CMK (cell line): Measurements from ENCODE around the gene PPM1B.
"Not testable (repeated sequence)": the region's sequence is repeated elsewhere in the genome, so short reads cannot be mapped to it uniquely, and the experiment has no call there.

Experiments used
- DNase-seq: peaks from one replicate; pipeline ENCODE4 v3.0.0-alpha.2; 2010; ENCODE audit warnings: low read depth

The PPM1B gene

DNA sequence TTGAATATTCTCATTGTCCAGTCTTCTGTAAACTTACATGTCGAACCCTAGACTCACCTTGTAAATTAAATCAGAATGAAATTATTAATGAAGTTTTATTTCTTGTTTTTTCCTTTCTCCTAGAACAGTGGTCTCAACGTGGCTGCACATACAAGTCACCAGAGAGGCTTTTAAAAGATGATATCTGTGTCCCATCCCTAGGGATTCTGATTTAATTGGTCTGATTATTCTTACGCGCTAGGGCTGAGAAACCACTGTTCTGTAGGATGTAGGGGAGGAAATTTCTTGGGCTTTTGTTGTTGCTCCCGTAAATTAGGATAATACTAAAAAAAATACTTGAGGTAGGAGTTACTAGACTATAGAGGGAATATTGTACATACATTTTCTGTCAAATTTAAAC, 32.1 kb downstream of the PPM1B start:
- DNase-seq = no peak

DNA sequence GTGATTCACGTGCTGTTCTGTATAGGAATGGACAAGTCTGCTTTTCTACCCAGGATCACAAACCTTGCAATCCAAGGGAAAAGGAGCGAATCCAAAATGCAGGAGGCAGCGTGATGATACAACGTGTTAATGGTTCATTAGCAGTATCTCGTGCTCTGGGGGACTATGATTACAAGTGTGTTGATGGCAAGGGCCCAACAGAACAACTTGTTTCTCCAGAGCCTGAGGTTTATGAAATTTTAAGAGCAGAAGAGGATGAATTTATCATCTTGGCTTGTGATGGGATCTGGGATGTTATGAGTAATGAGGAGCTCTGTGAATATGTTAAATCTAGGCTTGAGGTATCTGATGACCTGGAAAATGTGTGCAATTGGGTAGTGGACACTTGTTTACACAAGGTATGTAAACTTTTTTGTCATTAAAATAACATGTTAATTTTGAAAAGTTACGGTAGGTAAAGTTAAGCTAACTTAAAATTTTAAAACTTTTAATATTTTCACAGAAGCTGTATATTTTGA, 33.0 kb downstream of the PPM1B start:
- no peak for DNase-seq

GRCh38 chr2:44203542-44203941, 34.9 kb downstream of the PPM1B start:
- no peak for DNase-seq

GRCh38 chr2:44205169-44205568, 36.5 kb downstream of the PPM1B start:
- DNase-seq = no peak

- DNase-seq = no peak
These were observed 38.4 kb downstream of the PPM1B start for GRCh38 chr2:44207102-44207501.

DNA sequence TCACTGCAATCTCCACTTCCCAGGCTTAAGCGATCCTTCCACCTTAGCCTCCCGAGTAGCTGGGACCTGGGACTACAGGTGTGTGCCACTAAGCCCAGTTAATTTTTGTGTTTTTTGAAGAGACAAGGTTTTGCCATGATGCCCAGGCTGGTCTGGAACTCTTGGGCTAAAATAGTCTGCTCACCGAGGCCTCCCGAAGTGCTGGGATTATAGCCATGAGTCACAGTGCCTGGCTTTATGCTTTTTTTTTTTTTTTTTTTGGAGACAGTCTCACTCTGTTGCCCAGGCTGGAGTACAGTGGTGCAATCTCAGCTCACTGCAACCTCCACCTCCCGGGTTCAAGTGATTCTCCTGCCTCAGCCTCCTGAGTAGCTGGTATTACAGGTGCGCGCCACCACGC, 39.0 kb downstream of the PPM1B start:
- not testable (repeated sequence) for DNase-seq

GRCh38 chr2:44210362-44210761, 41.7 kb downstream of the PPM1B start:
- no peak for DNase-seq

DNA sequence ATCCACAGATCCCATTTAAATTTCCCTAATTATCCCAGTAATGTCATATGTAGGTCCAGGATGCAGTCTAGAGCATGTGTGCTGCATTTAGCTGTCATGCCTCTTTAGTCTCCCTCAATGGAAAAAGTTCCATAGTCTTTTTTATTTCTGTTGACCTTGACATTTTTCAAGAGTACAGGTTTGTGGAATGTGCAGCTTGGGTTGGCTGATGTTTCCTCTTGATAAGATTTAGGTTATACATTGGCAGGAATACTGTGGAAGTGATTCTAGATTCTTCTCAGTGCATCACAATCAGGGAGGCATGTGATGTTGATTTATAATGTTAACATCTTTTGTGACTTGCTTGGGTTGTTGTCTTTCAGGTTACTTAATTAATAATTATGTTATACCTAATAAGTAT, 42.5 kb downstream of the PPM1B start:
- DNase-seq = no peak

GRCh38 chr2:44212302-44212701, 43.6 kb downstream of the PPM1B start:
- no peak for DNase-seq

DNA sequence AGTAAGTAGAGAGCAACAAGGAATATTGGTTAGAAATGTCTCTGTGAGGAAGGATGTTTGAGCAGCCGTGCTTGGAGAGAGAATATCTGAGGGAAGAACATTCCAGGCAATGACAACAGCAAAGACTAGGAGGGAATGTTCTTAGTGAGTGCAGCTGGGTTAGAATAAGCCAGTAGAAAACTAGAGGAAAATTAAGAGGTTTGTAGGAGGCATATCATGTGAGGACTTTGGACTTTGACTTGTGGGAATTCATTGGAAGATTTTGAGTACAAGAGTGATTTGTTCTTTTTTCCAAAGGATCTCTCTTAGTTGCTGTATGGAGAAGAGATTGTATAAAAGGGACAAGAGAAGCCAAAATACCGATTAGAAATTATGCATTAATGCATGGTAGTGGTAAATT, 47.2 kb downstream of the PPM1B start:
- no peak for DNase-seq

DNA sequence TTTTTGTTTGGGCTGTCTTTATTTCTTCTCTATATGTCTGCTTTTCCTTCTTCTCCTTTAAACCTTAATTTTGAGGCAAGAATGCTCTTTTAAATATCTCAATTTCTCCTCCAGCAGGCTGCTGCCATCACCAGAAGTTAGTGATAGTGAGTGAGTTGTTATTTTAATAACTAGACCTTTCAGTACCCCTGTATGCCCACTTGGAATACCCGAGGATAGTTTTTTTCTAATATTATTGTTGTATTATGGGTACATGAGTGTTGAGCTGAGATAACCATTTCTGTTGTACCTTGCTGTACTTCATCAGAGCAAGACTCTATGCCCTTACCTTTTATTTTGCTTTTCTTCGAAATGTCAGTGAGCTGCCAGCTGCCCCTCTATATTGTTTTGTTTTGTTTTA, 50.1 kb downstream of the PPM1B start:
- DNase-seq = no peak

- DNase-seq = no peak
These were observed 58.1 kb downstream of the PPM1B start for GRCh38 chr2:44226753-44227152.

GRCh38 chr2:44230378-44230777, 61.7 kb downstream of the PPM1B start:
- DNase-seq = no peak

- no peak for DNase-seq
These were observed 64.9 kb downstream of the PPM1B start for GRCh38 chr2:44233450-44234128.

GRCh38 chr2:44237221-44237620, 68.5 kb downstream of the PPM1B start:
- no peak for DNase-seq

- DNase-seq = no peak
These were observed 74.2 kb downstream of the PPM1B start for GRCh38 chr2:44242904-44243303.

DNA sequence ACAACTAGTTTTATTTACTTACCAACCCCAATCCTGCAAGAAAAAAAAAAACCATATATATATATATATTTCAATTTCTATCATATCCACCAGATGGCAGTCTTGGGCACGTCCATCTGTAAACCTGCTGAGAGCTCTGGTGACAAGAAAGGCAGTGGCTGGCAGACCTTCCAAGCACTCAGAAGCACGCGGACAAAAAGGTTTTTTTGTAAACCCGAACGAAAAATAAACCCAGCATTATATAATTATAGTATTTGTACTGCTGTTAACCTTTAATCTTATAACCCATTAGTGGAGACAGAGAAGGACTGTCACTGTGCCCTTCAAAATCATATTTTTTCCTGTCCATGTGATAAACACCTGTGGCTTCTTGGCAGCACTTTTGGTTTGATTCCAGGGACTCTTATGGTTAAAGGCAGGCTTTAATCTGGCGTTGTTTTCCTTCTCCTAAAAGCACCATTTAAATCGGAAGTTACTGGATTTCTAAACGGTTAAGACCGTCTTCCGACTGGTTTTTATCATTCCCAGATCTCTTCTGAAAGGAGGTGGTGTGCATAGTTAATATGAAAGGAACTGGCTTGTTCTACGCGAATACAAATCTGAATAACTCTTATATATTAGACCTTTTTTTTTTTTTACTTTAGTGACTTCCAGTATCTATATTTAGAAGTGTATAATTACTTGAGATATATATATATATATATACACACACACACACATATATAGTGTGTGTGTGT, 75.6 kb downstream of the PPM1B start:
- DNase-seq = peak; percentile 12

DNA sequence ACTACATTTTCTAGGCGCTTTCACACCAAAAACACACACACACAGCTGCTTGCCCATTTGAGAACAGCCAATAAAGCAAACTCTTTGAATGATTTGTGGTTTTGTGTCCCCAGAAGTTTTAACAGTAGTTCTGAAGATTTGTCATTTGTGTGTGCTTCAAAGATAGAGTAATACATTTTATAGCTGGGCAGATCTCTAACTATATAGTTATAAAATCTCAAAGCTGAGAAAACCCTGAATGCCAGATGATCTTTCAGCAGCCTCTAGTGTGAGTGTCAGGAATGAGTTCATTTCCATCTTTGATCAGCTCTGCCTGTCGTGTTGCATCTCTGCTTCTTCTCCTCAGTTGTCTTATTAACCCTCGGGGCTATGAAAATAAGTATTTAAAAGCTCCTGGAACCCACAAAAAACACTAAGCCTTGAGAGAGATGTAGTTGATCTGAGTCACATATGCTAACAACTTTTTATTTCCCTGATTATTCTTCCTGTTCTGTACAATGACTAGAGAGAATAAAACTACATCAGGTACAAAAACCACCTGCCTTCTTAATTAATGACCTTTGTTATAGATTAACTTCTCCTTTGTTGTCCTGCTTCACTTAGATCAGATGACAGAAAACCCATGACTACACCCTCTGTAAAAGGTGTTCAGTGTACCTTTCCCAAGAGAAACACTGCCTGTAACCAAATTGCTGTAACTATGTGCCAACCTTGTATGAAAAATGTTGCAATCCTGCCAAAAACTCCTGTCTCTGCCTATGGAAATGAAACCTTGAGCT, 76.6 kb downstream of the PPM1B start:
- DNase-seq = no peak

DNA sequence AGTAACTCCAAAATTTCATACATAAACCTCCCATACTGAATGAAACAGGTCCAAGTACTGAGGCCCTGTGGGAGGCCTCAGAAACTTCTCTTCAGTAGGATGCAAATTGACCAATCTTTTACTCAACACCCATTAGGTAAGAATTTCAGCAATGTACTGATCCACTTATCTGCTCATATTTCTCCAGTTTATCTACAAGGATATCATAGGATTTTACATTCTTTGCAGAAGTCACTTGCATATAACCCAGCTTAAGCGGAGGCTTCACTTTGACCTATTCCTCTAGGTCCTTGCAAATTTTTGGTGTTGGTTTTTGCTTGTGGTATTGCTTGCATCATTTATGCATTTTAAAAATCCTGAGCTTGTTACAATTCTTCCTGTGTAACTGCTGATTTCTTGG, 77.8 kb downstream of the PPM1B start:
- DNase-seq = no peak

GRCh38 chr2:44246840-44247369, 78.2 kb downstream of the PPM1B start:
- DNase-seq = no peak

DNA sequence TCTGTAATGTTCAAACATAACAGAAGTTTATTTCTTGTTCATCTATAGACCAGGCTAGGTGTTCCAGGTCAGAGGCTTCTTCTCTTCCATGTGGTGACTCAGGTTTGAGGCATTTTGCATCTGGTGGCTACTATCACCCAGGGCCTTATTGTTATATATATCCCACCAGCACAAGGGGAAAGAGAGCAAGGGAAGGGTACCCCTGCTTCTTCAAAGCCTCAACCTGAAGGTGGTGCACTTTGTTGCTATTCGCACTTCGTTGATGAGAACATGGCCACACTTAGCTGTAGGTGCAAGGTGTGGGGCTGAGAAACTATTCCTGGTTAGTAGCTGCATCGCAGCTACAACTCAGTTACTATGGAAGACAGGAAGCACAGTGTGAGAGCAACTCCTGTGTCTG, 79.2 kb downstream of the PPM1B start:
- DNase-seq = no peak

DNA sequence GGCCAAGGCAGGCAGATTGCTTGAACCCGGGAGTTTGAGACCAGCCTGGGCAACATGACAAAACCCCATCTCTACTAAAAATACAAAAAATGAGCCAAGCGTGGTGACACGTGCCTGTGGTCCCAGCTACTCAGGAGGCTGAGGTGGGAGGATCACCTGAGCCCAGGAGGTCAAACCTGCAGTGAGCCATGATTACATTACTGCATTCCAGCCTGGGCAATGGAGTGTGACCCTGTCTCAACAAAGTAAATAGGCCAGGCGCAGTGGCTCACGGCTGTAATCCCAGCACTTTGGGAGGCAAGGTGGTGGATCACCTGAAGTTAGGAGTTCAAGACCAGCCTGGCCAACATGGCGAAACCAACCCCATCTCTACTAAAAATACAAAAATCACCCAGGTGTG, 80.6 kb downstream of the PPM1B start:
- not testable (repeated sequence) for DNase-seq

GRCh38 chr2:44250376-44250775, 81.7 kb downstream of the PPM1B start:
- DNase-seq = no peak
